ENCODE data around the gene BMP7. TPM values are rescaled to one million over a fixed set of nuclear protein-coding genes. Genes with fewer than 3 reads are reported as not detected.
A peak's percentile ranks its signal among the peaks of the same experiment; 100 is the strongest.

BMP7 gene
- total and polyA plus RNA-seq, 2 of the 8 experiments (the other 6 are each of a cell fraction or from before 2014, with no cell fraction given), result 9.2 to 14.7 TPM

- H3K9ac ChIP-seq (replicated peaks in 1 of 4; ENCODE audit: extremely low read depth in 1 of 4, low read depth in 3 of 4, low read length in 3 of 4), result no peak overlapping the region
- no peak for TF ChIP-seq KDM4A (IDR thresholded peaks at IDR 0.05; ENCODE audit: low read depth, low read length, severe bottlenecking)
- TF ChIP-seq TAF7 (optimal IDR thresholded peaks at IDR 0.05; ENCODE audit: borderline replicate concordance, low read depth, low read length), result peak; percentile 14
Measured at GRCh38 chr20:57159193-57159851, 107.1 kb downstream of the BMP7 start.

More at GRCh38 chr20:57159193-57159851, 107.1 kb downstream of the BMP7 start:
- Histone ChIP-seq H2BK5ac (ENCODE audit: low read depth, low read length) (no peak overlapping the region), H3K27me3 (replicated peaks in 1 of 4; ENCODE audit: control insufficient read depth in 3 of 4, extremely low read depth in 1 of 4, insufficient read depth in 3 of 4, low read length in 3 of 4) (no peaks in the 10 kb centered on the region; a peak in 2 of 7 replicates), H3K14ac (ENCODE audit: insufficient read length) (no peak overlapping the region), H3K23me2 (ENCODE audit: low read depth, low read length) (no peaks in the 10 kb centered on the region), H2BK15ac (ENCODE audit: low read length) (no peak overlapping the region), H3K79me2 (ENCODE audit: control insufficient read depth in 1 of 2, insufficient read depth in 2 of 2, low read length in 2 of 2) (no peaks in the 10 kb centered on the region), H4K20me1 (replicated peaks in 1 of 2; ENCODE audit: control insufficient read depth in 1 of 2, insufficient read depth in 2 of 2, low read length in 2 of 2) (no peaks in the 10 kb centered on the region), H3K4me1 (replicated peaks in 1 of 4; ENCODE audit: control insufficient read depth in 3 of 4, insufficient read depth in 4 of 4, low read length in 3 of 4) (peaks cover 0 to 11% (median 4%) of the 10 kb centered on the region in 4 experiments; a peak in 3 of 7 replicates), H2AK5ac (ENCODE audit: low read depth, low read length) (no peak overlapping the region), H4K91ac (replicated peaks; ENCODE audit: insufficient read length, low read length) (no peak overlapping the region), H2BK12ac (ENCODE audit: low read depth, low read length) (no peak overlapping the region), H4K8ac (ENCODE audit: extremely low read depth, insufficient read depth, low read length) (no peak overlapping the region), H3K79me1 (ENCODE audit: low read depth, low read length) (no peaks in the 10 kb centered on the region), H2AFZ (ENCODE audit: low read length) (peak overlapping the region; percentile 77), H3K36me3 (ENCODE audit: control insufficient read depth in 2 of 4, insufficient read depth in 4 of 4, low read length in 3 of 4) (no peaks in the 10 kb centered on the region), H3K9me3 (ENCODE audit: insufficient read depth in 2 of 2, low read depth in 1 of 2, low read length in 1 of 2) (peaks cover 0 to 7% of the 10 kb centered on the region in 2 experiments; a peak in 1 of 4 replicates), H3K4me3 (ENCODE audit: extremely low read depth in 1 of 4, insufficient read depth in 2 of 4, low read depth in 3 of 4, low read length in 4 of 4) (peak overlapping the region in 1 of 4 experiments; percentile 29; a peak in 1 of 8 replicates), H3K23ac (ENCODE audit: insufficient read length) (no peak overlapping the region), H3K4ac (replicated peaks; ENCODE audit: insufficient read length, low read depth, low read length) (no peak overlapping the region), H3K18ac (ENCODE audit: extremely low read depth, low read length) (no peak overlapping the region; the same call in 1 of the 2 replicates), H4K5ac (ENCODE audit: insufficient read length, low read depth, low read length) (no peak overlapping the region), H3K56ac (replicated peaks; ENCODE audit: insufficient read length, low read depth, low read length) (no peak overlapping the region), H3K27ac (ENCODE audit: low read depth, low read length) (no peak overlapping the region), H3K4me2 (ENCODE audit: insufficient read depth in 1 of 2, low read depth in 2 of 2, low read length in 2 of 2) (peak overlapping the region; percentile 21 to 47; a peak in 3 of 4 replicates), H2BK20ac (ENCODE audit: low read length) (no peak overlapping the region), H2BK120ac (replicated peaks; ENCODE audit: low read depth, low read length) (no peak overlapping the region)
- DNase-seq (ENCODE audit: low read depth in 1 of 2, low spot score in 2 of 2), result no peak
- FAIRE-seq, result no peak
- 70% methylated on average over 12 of the region's 13 CpGs; no CpG with 5 or more reads in 1 of the 2 experiments for WGBS, 2 experiments (ENCODE audit: extremely low coverage in 1 of 2, insufficient coverage in 1 of 2, insufficient read length in 1 of 2, insufficient replicate concordance in 2 of 2, low coverage in 1 of 2, low lambda C conversion rate in 2 of 2, missing lambda C conversion rate in 1 of 2)
- CTCF ChIA-PET (ENCODE audit: partially characterized antibody), result interaction anchor here (0.9 to 1.4 kb wide), 4 partner anchors 10 to 126 kb away, joined by 3 to 6 read pairs (median 4); no protein-coding TSS in a partner anchor
- POLR2A ChIA-PET (ENCODE audit: partially characterized antibody), result interaction anchor here (1.3 kb wide), 1 partner anchor 19 kb away, joined by 3 read pairs; no protein-coding TSS in a partner anchor

Measured in H1 (cell line).